Heart left ventricle (tissue), 13 donors: ENCODE data around the gene PPP4R3B.

Source experiments
- CTCF ChIP-seq, 12 donors: fragments of 200-600 bp; sonication (generic) in 4 of 12; IDR thresholded peaks; one replicate each; pipeline versions ENCODE4 v1.5.0 to v1.8.0; 2018 to 2022; ENCODE audit warnings: antibody characterized with exemption in 12 of 12, mild to moderate bottlenecking in 5 of 12
- POLR2A ChIP-seq, 2 donors: fragments of 450-650 bp; IDR thresholded peaks; one replicate each; pipeline ENCODE4 v1.6.1; 2017; ENCODE audit warnings: antibody characterized with exemption in 2 of 2, mild to moderate bottlenecking in 2 of 2, moderate library complexity in 2 of 2
- donor health status: ischemic (EF 13 %, LVEDD 7.1; RV severe dilation, severe dysfunction).
- donor health status: DM: no; HTN: yes; CAD: no.
- donor health status: DM: no; HTN: no; CAD: no.
- donor health status: ischemic (EF 25% LVEDD 6.9; RV normal size, moderate dysfunction).
- donor health status: ischemic (EF 25% LVEDD 5.7; RV mildly dilated, moderate dysfunction).
- donor health status: ischemic (EF 35%, LVEDD 5.7; RV mildly dilated, moderate dysfunction).
- donor health status: nonischemic (EF 11% LVEDD 7.7; RV severe dilation, severe dysfunction).
- donor health status: DM: yes; HTN: yes; CAD: no.
- donor health status: PGD.
- donor health status: ischemic (EF 29% LVEDD 5.4; RV normal size, mild dysfunction).
- donor health status: nonischemic (EF 23%, LVEDD 6.1; RV moderate dilation, normal function).

- TF ChIP-seq CTCF (IDR thresholded peaks at IDR 0.05): no peak
- no peak for TF ChIP-seq POLR2A (IDR thresholded peaks at IDR 0.05)
These were observed 31.8 kb upstream of the PPP4R3B start for GRCh38 chr2:55649211-55649610.
